GM12875 (cell line): ENCODE measurements around the gene SEC14L6.

Source experiments
- H3K4me3 ChIP-seq: one replicate; pipeline ENCODE4 v1.5.1; 2011; ENCODE audit warnings: low read depth, low read length, control low read depth
- CTCF ChIP-seq: IDR thresholded peaks from 2 replicates; pipeline ENCODE4 v1.5.1; 2011; ENCODE audit warnings: low read depth, mild to moderate bottlenecking, control low read depth, inconsistent platforms, low read length, moderate library complexity, borderline replicate concordance; ENCODE audit not compliant: insufficient read depth

SEC14L6 gene

DNA sequence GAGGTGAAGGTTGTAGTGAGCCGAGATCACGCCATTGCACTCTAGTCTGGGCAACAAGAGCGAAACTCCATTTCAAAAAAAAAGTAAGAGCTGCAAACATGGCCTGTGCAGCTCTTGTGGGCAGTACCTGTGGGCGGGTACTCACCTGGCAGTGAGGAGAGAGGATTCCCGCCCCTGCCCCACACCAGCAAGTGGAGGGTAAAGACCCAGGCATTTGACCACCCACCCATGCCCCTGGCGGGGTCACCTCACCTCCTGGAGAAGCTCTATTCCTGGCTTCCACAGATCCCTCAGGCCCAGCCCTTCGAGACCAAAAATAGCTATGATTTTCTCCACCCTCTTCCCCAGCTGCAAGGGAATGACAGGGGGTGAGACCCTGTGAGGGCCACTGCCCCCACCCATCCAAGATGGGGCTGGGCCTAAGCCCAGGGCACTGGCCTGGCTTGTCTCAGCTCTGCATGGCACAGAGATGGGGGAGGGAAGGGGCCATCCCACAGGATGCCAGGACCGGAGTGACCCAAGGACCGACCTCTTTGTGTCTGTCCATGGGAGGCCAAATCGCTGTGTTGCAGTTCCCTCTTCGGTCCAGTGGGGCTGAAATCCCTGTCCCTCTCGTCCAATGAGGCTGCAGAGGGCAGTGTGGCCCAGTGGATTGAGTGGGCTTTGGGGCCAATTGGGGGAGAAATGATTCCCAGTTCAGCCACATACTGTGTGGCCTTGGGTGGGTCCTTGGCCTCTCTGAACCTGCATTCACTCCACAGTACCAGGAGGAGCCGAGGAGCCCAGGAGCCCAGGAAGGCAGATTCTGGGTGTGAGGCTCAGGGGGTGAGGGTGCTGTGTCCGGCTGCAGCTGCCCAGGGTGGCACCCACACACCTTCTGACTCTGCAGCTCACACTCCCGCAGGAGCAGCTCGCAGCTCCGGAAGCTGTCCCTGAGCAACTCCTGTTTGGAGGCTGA lies 14.6 kb downstream of the SEC14L6 start:
- no peak overlapping the region for H3K4me3 ChIP-seq
- no peak for TF ChIP-seq CTCF

DNA sequence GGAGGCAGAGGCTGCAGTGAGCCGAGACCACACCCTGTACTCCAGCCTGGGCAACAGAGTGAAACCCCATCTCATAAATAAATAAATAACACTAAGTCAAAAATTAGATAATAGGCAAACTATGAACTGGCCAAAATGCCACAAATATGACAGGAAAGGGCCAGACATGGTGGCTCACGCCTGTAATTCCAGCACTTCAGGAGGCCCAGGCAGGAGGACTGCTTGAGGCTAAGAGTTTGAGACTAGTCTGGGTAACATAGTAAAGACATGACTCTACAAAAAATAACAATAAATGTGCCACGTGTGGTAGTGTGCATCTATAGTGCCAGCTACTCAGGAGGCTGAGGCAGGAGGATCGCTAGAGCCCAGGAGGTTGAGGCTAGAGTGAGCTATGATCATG lies 19.9 kb downstream of the SEC14L6 start:
- TF ChIP-seq CTCF = no peak
- H3K4me3 ChIP-seq = no peak overlapping the region

DNA sequence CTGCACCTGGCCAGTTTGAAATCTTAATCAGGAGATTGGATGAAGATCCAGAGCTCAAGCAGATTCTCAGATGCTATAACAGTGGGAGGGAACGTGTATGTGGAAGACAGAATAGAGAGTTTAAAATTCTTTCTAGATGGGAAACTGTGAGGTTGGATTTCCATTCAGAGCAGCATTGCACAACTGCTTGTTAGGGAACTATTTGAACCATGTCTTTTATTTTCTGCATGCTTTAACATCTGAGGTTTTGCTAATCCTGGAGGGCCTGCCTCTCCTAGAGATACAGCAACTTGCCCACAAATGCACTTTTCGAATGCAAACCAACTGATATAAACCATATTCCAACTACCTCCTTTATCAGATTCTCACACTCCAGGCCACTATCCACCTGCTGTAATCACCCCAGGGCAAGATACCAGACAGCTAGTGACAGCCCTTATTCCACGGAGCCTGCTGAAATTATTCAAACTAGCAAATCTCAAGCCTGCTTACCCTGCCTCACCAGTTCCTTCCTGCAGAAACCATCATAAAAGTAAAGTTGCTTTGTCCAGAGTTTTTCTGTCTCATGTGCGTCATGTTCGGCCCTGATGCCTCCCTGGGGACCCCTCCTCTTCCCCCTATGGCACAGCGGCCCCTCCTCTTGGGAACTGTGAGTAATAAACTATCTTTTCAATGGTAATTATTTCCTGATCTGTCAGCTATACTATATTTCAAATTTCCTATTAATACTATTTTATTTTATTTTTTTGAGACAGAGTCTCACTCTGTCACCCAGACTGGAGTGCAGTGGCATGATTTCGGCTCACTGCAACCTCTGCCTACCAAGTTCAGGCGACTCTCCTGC lies 22.7 kb downstream of the SEC14L6 start:
- TF ChIP-seq CTCF = no peak
- H3K4me3 ChIP-seq = no peak overlapping the region

- H3K4me3 ChIP-seq = no peak overlapping the region
- no peak for TF ChIP-seq CTCF
These were observed 25.0 kb downstream of the SEC14L6 start for GRCh38 chr22:30521368-30522156.

GRCh38 chr22:30519842-30520425 lies 26.6 kb downstream of the SEC14L6 start:
- no peak overlapping the region for H3K4me3 ChIP-seq
- no peak for TF ChIP-seq CTCF

GRCh38 chr22:30516731-30517130 lies 29.8 kb downstream of the SEC14L6 start:
- H3K4me3 ChIP-seq = no peak overlapping the region
- no peak for TF ChIP-seq CTCF
